Esophagus squamous epithelium (tissue), 4 donors: Measurements from ENCODE around the gene EML1.

Experiments
- POLR2A ChIP-seq, 4 donors: fragments of 450-650 bp; IDR thresholded peaks; one replicate each; pipeline ENCODE4 v1.6.1; 2017; ENCODE audit warnings: antibody characterized with exemption in 4 of 4, mild to moderate bottlenecking in 4 of 4, moderate library complexity in 3 of 4
- TF ChIP-seq, protein P1 (sequence below), 6 experiments: fragments of 450-650 bp in 4 of 6; fragments of 200-600 bp in 2 of 6; sonication (generic) in 2 of 6; IDR thresholded peaks; one replicate each; pipeline ENCODE4 v1.5.1; 2016 to 2019; ENCODE audit warnings: antibody characterized with exemption in 6 of 6, mild to moderate bottlenecking in 4 of 6, moderate library complexity in 4 of 6

DNA sequence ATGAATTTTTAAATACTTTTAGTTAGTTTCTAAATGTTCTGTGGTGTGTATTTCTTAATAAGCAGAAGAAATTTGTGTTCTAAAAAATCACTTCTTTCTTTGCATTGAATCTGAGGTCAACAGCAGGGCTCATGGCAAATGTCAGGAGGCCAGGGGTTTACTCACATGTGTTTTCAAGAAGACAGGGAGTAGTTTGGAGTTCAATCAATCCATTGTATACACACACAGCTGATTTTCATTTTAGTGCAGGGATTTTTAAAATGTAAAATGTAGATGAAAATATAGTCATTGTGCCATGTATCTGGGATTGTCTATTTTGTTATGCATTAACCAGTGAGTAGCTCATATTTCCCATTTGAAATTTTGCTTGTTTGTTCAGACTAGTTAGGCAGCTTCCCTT, 62.1 kb downstream of the EML1 start:
- TF ChIP-seq, protein P1, sequence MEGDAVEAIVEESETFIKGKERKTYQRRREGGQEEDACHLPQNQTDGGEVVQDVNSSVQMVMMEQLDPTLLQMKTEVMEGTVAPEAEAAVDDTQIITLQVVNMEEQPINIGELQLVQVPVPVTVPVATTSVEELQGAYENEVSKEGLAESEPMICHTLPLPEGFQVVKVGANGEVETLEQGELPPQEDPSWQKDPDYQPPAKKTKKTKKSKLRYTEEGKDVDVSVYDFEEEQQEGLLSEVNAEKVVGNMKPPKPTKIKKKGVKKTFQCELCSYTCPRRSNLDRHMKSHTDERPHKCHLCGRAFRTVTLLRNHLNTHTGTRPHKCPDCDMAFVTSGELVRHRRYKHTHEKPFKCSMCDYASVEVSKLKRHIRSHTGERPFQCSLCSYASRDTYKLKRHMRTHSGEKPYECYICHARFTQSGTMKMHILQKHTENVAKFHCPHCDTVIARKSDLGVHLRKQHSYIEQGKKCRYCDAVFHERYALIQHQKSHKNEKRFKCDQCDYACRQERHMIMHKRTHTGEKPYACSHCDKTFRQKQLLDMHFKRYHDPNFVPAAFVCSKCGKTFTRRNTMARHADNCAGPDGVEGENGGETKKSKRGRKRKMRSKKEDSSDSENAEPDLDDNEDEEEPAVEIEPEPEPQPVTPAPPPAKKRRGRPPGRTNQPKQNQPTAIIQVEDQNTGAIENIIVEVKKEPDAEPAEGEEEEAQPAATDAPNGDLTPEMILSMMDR (IDR thresholded peaks at IDR 0.05) = no peak
- no peak for TF ChIP-seq POLR2A (IDR thresholded peaks at IDR 0.05)
